H1 (cell line): ENCODE data around the gene IGLON5. TPM values are rescaled to one million over a fixed set of nuclear protein-coding genes. Genes with fewer than 3 reads are reported as not detected.
A peak's percentile ranks its signal among the peaks of the same experiment; 100 is the strongest.

Experiments
- CTCF ChIA-PET: fragments of 300-600 bp; sonication (Branson Sonifier 250); formaldehyde crosslinking; loops from one replicate; lab custom pipeline; 2021; ENCODE audit not compliant: partially characterized antibody; lab: Charles Lee
- POLR2A ChIA-PET: fragments of 300-600 bp; sonication (Branson Sonifier 250); formaldehyde crosslinking; loops from one replicate; lab custom pipeline; 2021; ENCODE audit warnings: inconsistent platforms; ENCODE audit not compliant: partially characterized antibody; lab: Charles Lee
- DNase-seq, 2 experiments: peaks; one replicate each; pipeline versions ENCODE4 v3.0.0 to v3.0.0-alpha.2; 2010 to 2022; ENCODE audit warnings: low spot score in 2 of 2, low read depth in 1 of 2, mixed read lengths in 1 of 2
- FAIRE-seq: peaks from 2 replicates; lab custom pipeline; 2011; peaks lifted over from hg19 to GRCh38; lab: Jason Lieb, UNC
- H2AFZ ChIP-seq: 2 replicates; pipeline ENCODE4 v1.8.1; 2012; ENCODE audit warnings: low read length, inconsistent platforms
- H2AK5ac ChIP-seq: 2 replicates; pipeline ENCODE4 v1.6.1; 2013; ENCODE audit warnings: low read depth, low read length
- H2BK120ac ChIP-seq: replicated peaks from 2 replicates; pipeline ENCODE3; 2013; ENCODE audit warnings: low read depth, low read length, inconsistent platforms
- H2BK12ac ChIP-seq: 2 replicates; pipeline ENCODE4 v1.6.1; 2013; ENCODE audit warnings: low read depth, low read length
- H2BK15ac ChIP-seq: 2 replicates; pipeline ENCODE4 v1.6.1; 2013; ENCODE audit warnings: low read length
- H2BK20ac ChIP-seq: 2 replicates; pipeline ENCODE4 v1.6.1; 2013; ENCODE audit warnings: low read length
- H2BK5ac ChIP-seq: 2 replicates; pipeline ENCODE4 v1.6.1; 2013; ENCODE audit warnings: low read depth, low read length
- H3K14ac ChIP-seq: 2 replicates; pipeline ENCODE4 v1.6.1; 2013; ENCODE audit warnings: inconsistent platforms; ENCODE audit not compliant: insufficient read length
- H3K18ac ChIP-seq: 2 replicates; pipeline ENCODE4 v1.6.1; 2013; ENCODE audit warnings: low read length; ENCODE audit errors: extremely low read depth
- H3K23ac ChIP-seq: 2 replicates; pipeline ENCODE4 v1.6.1; 2013; ENCODE audit warnings: inconsistent platforms; ENCODE audit not compliant: insufficient read length
- H3K23me2 ChIP-seq: 2 replicates; pipeline ENCODE4 v1.6.1; 2013; ENCODE audit warnings: low read depth, low read length
- H3K27ac ChIP-seq: 2 replicates; pipeline ENCODE4 v1.6.1; 2011; ENCODE audit warnings: low read depth, low read length, inconsistent platforms
- H3K27me3 ChIP-seq, 4 experiments: replicated peaks in 1 of 4; 1 replicate in 1 of 4; 2 replicates in 3 of 4; pipeline versions ENCODE4 v1.6.1 to v1.8.1; 2011 to 2013; ENCODE audit warnings: low read length in 3 of 4, mild to moderate bottlenecking in 3 of 4, inconsistent platforms in 2 of 4, mixed read lengths in 2 of 4, moderate library complexity in 1 of 4; ENCODE audit not compliant: control insufficient read depth in 3 of 4, insufficient read depth in 3 of 4; ENCODE audit errors: extremely low read depth in 1 of 4
- H3K36me3 ChIP-seq, 4 experiments: 2 replicates each; pipeline versions ENCODE4 v1.6.1 to v1.8.1; 2011 to 2013; ENCODE audit warnings: mild to moderate bottlenecking in 4 of 4, low read length in 3 of 4, moderate library complexity in 2 of 4, control low read depth in 1 of 4, inconsistent platforms in 1 of 4; ENCODE audit not compliant: insufficient read depth in 4 of 4, control insufficient read depth in 2 of 4
- H3K4ac ChIP-seq: replicated peaks from 2 replicates; pipeline ENCODE3; 2013; ENCODE audit warnings: low read length, low read depth, mixed read lengths, inconsistent platforms; ENCODE audit not compliant: insufficient read length
- H3K4me1 ChIP-seq, 4 experiments: replicated peaks in 1 of 4; 1 replicate in 1 of 4; 2 replicates in 3 of 4; pipeline versions ENCODE4 v1.6.1 to v1.8.1; 2011 to 2013; ENCODE audit warnings: low read length in 3 of 4, inconsistent platforms in 2 of 4, mixed read lengths in 1 of 4; ENCODE audit not compliant: insufficient read depth in 4 of 4, control insufficient read depth in 3 of 4
- H3K4me2 ChIP-seq, 2 experiments: 2 replicates each; pipeline versions ENCODE4 v1.6.1 to v1.8.1; 2011 to 2013; ENCODE audit warnings: low read depth in 2 of 2, low read length in 2 of 2, control low read depth in 1 of 2, inconsistent platforms in 1 of 2, mild to moderate bottlenecking in 1 of 2; ENCODE audit not compliant: insufficient read depth in 1 of 2
- H3K4me3 ChIP-seq, 4 experiments: fragments of 200-600, 300-600 bp in 1 of 4; sonication (generic), shearing (Covaris generic), sonication (Bioruptor Twin) in 1 of 4; 2 replicates each; pipeline versions ENCODE4 v1.5.1 to v1.8.1; 2011 to 2016; ENCODE audit warnings: low read length in 4 of 4, low read depth in 3 of 4, control low read depth in 2 of 4, inconsistent platforms in 2 of 4, mild to moderate bottlenecking in 2 of 4, mixed read lengths in 1 of 4, moderate library complexity in 1 of 4; ENCODE audit not compliant: insufficient read depth in 2 of 4; ENCODE audit errors: extremely low read depth in 1 of 4
- H3K56ac ChIP-seq: replicated peaks from 2 replicates; pipeline ENCODE3; 2013; ENCODE audit warnings: low read depth, mild to moderate bottlenecking, mixed read lengths, low read length, inconsistent platforms; ENCODE audit not compliant: insufficient read length
- H3K79me1 ChIP-seq: 2 replicates; pipeline ENCODE4 v1.6.1; 2013; ENCODE audit warnings: low read depth, low read length, control low read depth
- H3K79me2 ChIP-seq, 2 experiments: 2 replicates each; pipeline versions ENCODE4 v1.6.1 to v1.8.1; 2012 to 2013; ENCODE audit warnings: low read length in 2 of 2, mild to moderate bottlenecking in 2 of 2, inconsistent platforms in 1 of 2; ENCODE audit not compliant: insufficient read depth in 2 of 2, control insufficient read depth in 1 of 2
- H3K9ac ChIP-seq, 4 experiments: replicated peaks in 1 of 4; 1 replicate in 1 of 4; 2 replicates in 3 of 4; pipeline versions ENCODE4 v1.6.1 to v1.8.1; 2011 to 2013; ENCODE audit warnings: low read depth in 3 of 4, low read length in 3 of 4, control low read depth in 2 of 4, mild to moderate bottlenecking in 2 of 4, moderate library complexity in 2 of 4, inconsistent platforms in 1 of 4; ENCODE audit errors: extremely low read depth in 1 of 4
- H3K9me3 ChIP-seq, 2 experiments: 2 replicates each; pipeline versions ENCODE4 v1.6.1 to v1.8.1; 2012 to 2013; ENCODE audit warnings: mild to moderate bottlenecking in 2 of 2, moderate library complexity in 2 of 2, control low read depth in 1 of 2, inconsistent platforms in 1 of 2, low read depth in 1 of 2, low read length in 1 of 2, mixed read lengths in 1 of 2; ENCODE audit not compliant: insufficient read depth in 2 of 2
- H4K20me1 ChIP-seq, 2 experiments: replicated peaks in 1 of 2; 2 replicates each; pipeline versions ENCODE3 to v1.8.1; 2011 to 2013; ENCODE audit warnings: inconsistent platforms in 2 of 2, low read length in 2 of 2, mild to moderate bottlenecking in 1 of 2; ENCODE audit not compliant: insufficient read depth in 2 of 2, control insufficient read depth in 1 of 2
- H4K5ac ChIP-seq: 2 replicates; pipeline ENCODE4 v1.6.1; 2013; ENCODE audit warnings: low read length, low read depth, mixed read lengths, inconsistent platforms; ENCODE audit not compliant: insufficient read length
- H4K8ac ChIP-seq: 2 replicates; pipeline ENCODE4 v1.8.0; 2013; ENCODE audit warnings: mild to moderate bottlenecking, moderate library complexity, low read length, inconsistent platforms; ENCODE audit not compliant: insufficient read depth; ENCODE audit errors: extremely low read depth
- H4K91ac ChIP-seq: replicated peaks from 2 replicates; pipeline ENCODE3; 2013; ENCODE audit warnings: low read length, mixed read lengths, inconsistent platforms; ENCODE audit not compliant: insufficient read length
- CHD1 ChIP-seq: IDR thresholded peaks from 2 replicates; pipeline ENCODE4 v1.6.1; 2012; ENCODE audit warnings: low read depth, low read length, improper control_type of control experiment
- CREB1 ChIP-seq: IDR thresholded peaks from 2 replicates; pipeline ENCODE4 v1.6.1; 2012; ENCODE audit warnings: inconsistent platforms
- JUND ChIP-seq: IDR thresholded peaks from 2 replicates; pipeline ENCODE4 v1.6.1; 2011; ENCODE audit warnings: mild to moderate bottlenecking, improper control_type of control experiment, low read length
- KDM1A ChIP-seq: fragments of 200-600, 300-600 bp; sonication (generic); IDR thresholded peaks from 2 replicates; pipeline ENCODE4 v1.7.1; 2016; ENCODE audit warnings: mild to moderate bottlenecking, low read length, borderline replicate concordance
- MAFK ChIP-seq: IDR thresholded peaks from 2 replicates; pipeline ENCODE4 v1.6.1; 2012; ENCODE audit warnings: low read depth, mild to moderate bottlenecking, improper control_type of control experiment, low read length
- RNF2 ChIP-seq: fragments of 200-900, 300-1000 bp; sonication (generic); IDR thresholded peaks from 2 replicates; pipeline ENCODE4 v1.7.1; 2016; ENCODE audit warnings: borderline replicate concordance, low read depth, mild to moderate bottlenecking, antibody characterized with exemption, low read length; ENCODE audit not compliant: poor library complexity, severe bottlenecking; ENCODE audit errors: missing control alignments
- SP2 ChIP-seq: IDR thresholded peaks from 2 replicates; pipeline ENCODE4 v1.6.1; 2012; ENCODE audit warnings: mild to moderate bottlenecking, low read length, inconsistent platforms
- YY1 ChIP-seq: IDR thresholded peaks from 2 replicates; pipeline ENCODE4 v1.6.1; 2011; ENCODE audit warnings: low read depth, mild to moderate bottlenecking, low read length
- WGBS, 2 experiments: shearing (Covaris generic) in 1 of 2; methylation state at CpG; one replicate each; pipeline versions ENCODE4 v1.1.6 to v1.1.7; 2013 to 2015; ENCODE audit warnings: low lambda C conversion rate in 2 of 2, mixed read lengths in 2 of 2, inconsistent platforms in 1 of 2, low coverage in 1 of 2, missing lambda C conversion rate in 1 of 2; ENCODE audit not compliant: insufficient replicate concordance in 2 of 2, insufficient coverage in 1 of 2, insufficient read length in 1 of 2; ENCODE audit errors: extremely low coverage in 1 of 2, missing lambda C conversion rate in 1 of 2; 5-methylcytosine and 5-hydroxymethylcytosine counted together
- polyA plus RNA-seq, 7 experiments: library from polyadenylated mRNA; depleted of rRNA in 3 of 7; stranded (reverse) in 5 of 7; unstranded in 2 of 7; fragments of >200 nt in 5 of 7; fragments of 200-250 nt in 2 of 7; gene quantifications; 1 replicate in 5 of 7; 2 replicates in 1 of 7; 4 replicates in 1 of 7; pipeline versions ENCODE4 v1.2.1 to v1.2.3, GENCODE V29; 2011 to 2013; ENCODE audit warnings: missing spikeins in 2 of 7, mixed read lengths in 2 of 7
- total RNA-seq: library from RNA; stranded (reverse); fragmentation: NEBNext Ultra II Directional; extraction: Animal tissue kit (Norgen Biotek cat#: 25700); gene quantifications from 2 replicates; pipeline ENCODE4 v1.2.1, GENCODE V29; 2021
- TF ChIP-seq, protein P1 (sequence below): IDR thresholded peaks from 2 replicates; pipeline ENCODE4 v1.6.1; 2012; ENCODE audit warnings: inconsistent platforms
- TF ChIP-seq, protein P2 (sequence below): IDR thresholded peaks from 2 replicates; pipeline ENCODE4 v1.6.1; 2011; ENCODE audit warnings: low read depth, mild to moderate bottlenecking, low read length; ENCODE audit not compliant: insufficient read depth

Gene IGLON5
- total and polyA plus RNA-seq, 2 of the 8 experiments (the other 6 are each of a cell fraction or from before 2014, with no cell fraction given): 31.8 to 34.6 TPM

DNA sequence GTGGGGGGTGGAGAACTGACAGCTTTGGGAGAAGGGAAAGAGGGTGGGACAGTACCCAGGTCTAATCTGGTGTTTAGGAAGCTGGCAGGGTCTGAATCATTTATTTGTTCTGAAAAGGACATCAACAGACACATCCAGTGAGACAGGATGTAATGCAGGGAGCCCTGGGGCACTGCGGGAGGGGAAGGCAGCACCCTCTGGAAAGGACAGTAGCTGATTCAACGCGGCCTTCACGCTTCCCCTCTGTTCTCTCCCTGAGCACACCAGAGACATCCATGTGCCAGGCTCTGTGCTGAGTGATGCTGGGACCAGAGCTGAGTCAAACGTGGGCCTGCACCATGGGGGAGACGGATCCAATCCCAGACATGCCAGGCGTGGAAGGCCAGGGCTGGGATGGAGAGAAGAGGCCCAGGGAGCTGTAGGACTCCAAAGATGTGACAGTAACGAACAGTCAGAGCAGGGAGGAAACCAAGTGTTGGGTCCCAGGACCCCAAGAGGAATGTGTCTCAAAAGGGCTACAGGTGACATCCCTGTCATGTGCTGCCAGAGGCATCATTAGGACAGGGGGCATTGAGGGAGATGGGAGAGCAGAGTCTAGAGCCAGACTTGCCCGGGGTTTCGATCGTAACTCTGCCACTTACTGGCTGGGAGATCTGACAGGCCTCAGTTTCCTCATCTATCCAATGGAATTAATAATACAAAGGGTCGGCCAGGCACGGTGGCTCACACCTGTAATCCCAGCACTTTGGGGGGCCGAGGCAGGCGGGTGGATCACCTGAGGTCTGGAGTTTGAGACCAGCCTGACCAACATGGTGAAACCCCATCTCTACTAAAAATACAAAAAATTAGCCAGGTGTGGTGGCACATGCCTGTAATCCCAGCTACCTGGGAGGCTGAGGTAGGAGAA is 53.0 kb downstream of the IGLON5 start:
- no peaks in the 10 kb centered on the region for H3K9me3 ChIP-seq
- H3K9ac ChIP-seq: no peak overlapping the region
- H3K4me3 ChIP-seq: no peak overlapping the region
- H2BK15ac ChIP-seq: no peak overlapping the region
- no peak overlapping the region for H2AFZ ChIP-seq
- H4K5ac ChIP-seq: no peak overlapping the region
- ChIA-PET CTCF (interaction anchor here (0.7 to 3.5 kb wide), 6 partner anchors 15 to 70 kb away, joined by 3 to 14 read pairs (median 4); partner anchors contain the start of gene VSIG10L), POLR2A (interaction anchor here (2.1 to 2.9 kb wide), 2 partner anchors 12 to 23 kb away, joined by 6 to 13 read pairs; partner anchors contain the start of gene VSIG10L)
- no peak overlapping the region for H2BK120ac ChIP-seq
- no peaks in the 10 kb centered on the region for H4K20me1 ChIP-seq
- H3K36me3 ChIP-seq: no peaks in the 10 kb centered on the region
- peak overlapping the region; percentile 65; the same call in 1 of the 2 replicates for H2AK5ac ChIP-seq
- 0 out of 2 replicates have a peak overlapping the region, but pooled peaks have one; percentile 16 for H2BK5ac ChIP-seq
- peak overlapping the region; percentile 71 for H4K91ac ChIP-seq
- 0 out of 2 replicates have a peak overlapping the region, but pooled peaks have one; percentile 27 for H2BK12ac ChIP-seq
- H2BK20ac ChIP-seq: no peak overlapping the region
- H3K27me3 ChIP-seq: no peaks in the 10 kb centered on the region
- FAIRE-seq (no peak), DNase-seq (no peak)
- H3K14ac ChIP-seq: no peak overlapping the region
- no peak overlapping the region for H3K56ac ChIP-seq
- H3K23me2 ChIP-seq: peaks cover 18% of the 10 kb centered on the region
- H3K4me2 ChIP-seq: no peak overlapping the region; a peak in 1 of 4 replicates
- H3K4ac ChIP-seq: peak overlapping the region; percentile 50
- H3K23ac ChIP-seq: no peak overlapping the region
- no peak overlapping the region for H3K27ac ChIP-seq
- no peaks in the 10 kb centered on the region for H3K79me2 ChIP-seq
- 85% methylated on average over 15 of the region's 15 CpGs; no CpG with 5 or more reads in 1 of the 2 experiments for WGBS, 2 experiments
- H3K79me1 ChIP-seq: no peaks in the 10 kb centered on the region
- H4K8ac ChIP-seq: peak overlapping the region; percentile 35; the same call in 1 of the 2 replicates
- H3K18ac ChIP-seq: no peak overlapping the region
- peaks cover 2 to 18% (median 11%) of the 10 kb centered on the region in 4 experiments for H3K4me1 ChIP-seq
- TF ChIP-seq CREB1 (no peak), MAFK (no peak), KDM1A (no peak), JUND (no peak), YY1 (no peak), SP2 (no peak), RNF2 (no peak), CHD1 (no peak)
- TF ChIP-seq, protein P1, sequence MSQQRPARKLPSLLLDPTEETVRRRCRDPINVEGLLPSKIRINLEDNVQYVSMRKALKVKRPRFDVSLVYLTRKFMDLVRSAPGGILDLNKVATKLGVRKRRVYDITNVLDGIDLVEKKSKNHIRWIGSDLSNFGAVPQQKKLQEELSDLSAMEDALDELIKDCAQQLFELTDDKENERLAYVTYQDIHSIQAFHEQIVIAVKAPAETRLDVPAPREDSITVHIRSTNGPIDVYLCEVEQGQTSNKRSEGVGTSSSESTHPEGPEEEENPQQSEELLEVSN: no peak
- TF ChIP-seq, protein P2, sequence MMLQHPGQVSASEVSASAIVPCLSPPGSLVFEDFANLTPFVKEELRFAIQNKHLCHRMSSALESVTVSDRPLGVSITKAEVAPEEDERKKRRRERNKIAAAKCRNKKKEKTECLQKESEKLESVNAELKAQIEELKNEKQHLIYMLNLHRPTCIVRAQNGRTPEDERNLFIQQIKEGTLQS: no peak
